Central memory CD8-positive, alpha-beta T cell (primary cell): ENCODE measurements around the gene NUTM2G.
"Not testable (repeated sequence)": the region's sequence is repeated elsewhere in the genome, so short reads cannot be mapped to it uniquely, and the experiment has no call there.

ENCODE experiments used
- ATAC-seq: fragments of 150-1000 bp; cut with Tn5 transposase; replicated peaks from 2 replicates; pipeline ENCODE4 v1.10.0; 2022; ENCODE audit warnings: mild to moderate bottlenecking, moderate FRiP score, moderate number of reproducible peaks; ENCODE audit not compliant: poor library complexity, severe bottlenecking; ENCODE audit errors: extremely low read depth
- DNase-seq, 2 donors: peaks; one replicate each; pipeline ENCODE4 v3.0.0; 2021; ENCODE audit warnings: low spot score in 2 of 2
- H3K27ac Mint-ChIP-seq: one replicate; pipeline ENCODE4 v1.8.0; 2022; ENCODE audit warnings: low read depth, mild to moderate bottlenecking, moderate library complexity, mixed read lengths
- H3K27me3 Mint-ChIP-seq: one replicate; pipeline ENCODE4 v1.8.0; 2022; ENCODE audit warnings: mixed read lengths
- H3K36me3 Mint-ChIP-seq: one replicate; pipeline ENCODE4 v1.8.0; 2022; ENCODE audit warnings: mild to moderate bottlenecking, moderate library complexity, mixed read lengths; ENCODE audit not compliant: insufficient read depth
- H3K4me1 Mint-ChIP-seq: one replicate; pipeline ENCODE4 v1.8.0; 2022; ENCODE audit warnings: mixed read lengths
- H3K4me3 Mint-ChIP-seq: one replicate; pipeline ENCODE4 v1.8.0; 2022; ENCODE audit warnings: mild to moderate bottlenecking, moderate library complexity, mixed read lengths
- H3K9me3 Mint-ChIP-seq: one replicate; pipeline ENCODE4 v1.8.0; 2022; ENCODE audit warnings: mixed read lengths

The NUTM2G gene, protein sequence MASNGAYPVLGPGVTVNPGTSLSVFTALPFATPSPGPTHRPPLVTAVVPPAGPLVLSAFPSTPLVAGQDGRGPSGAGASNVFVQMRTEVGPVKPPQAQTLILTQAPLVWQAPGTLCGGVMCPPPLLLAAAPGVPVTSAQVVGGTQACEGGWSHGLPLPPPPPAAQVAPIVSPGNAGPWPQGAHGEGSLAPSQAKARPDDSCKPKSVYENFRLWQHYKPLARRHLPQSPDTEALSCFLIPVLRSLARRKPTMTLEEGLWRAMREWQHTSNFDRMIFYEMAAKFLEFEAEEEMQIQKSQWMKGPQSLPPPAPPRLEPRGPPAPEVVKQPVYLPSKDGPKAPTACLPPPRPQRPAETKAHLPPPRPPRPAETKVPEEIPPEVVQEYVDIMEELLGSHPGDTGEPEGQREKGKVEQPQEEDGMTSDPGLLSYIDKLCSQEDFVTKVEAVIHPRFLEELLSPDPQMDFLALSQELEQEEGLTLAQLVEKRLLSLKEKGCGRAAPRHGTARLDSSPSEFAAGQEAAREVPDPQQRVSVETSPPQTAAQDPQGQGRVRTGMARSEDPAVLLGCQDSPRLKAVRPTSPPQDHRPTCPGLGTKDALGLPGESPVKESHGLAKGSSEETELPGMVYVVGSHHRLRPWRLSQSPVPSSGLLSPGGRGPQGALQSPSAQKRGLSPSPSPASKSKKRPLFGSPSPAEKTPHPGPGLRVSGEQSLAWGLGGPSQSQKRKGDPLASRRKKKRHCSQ

DNA sequence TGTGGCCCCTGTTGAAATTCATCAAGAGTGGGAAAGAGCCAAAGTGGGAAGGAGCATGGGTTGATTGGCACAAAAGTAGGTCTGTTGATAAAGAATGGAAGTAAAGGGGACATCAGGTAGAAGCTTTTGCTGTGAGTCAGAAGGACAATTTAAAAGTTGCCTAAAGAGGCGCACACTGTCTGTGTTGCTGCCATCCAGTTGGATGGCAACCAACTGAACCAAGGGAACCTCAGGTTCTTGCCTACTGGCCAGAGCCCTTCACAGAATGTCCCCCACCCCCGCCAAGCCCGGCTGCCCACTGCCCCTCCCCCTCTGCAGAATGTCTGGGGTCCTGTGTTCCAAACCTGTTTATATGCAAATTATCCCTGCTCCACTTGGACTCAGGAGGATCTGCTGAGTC lies at the start of gene NUTM2G:
Gene NUTM2G, plus strand, starts transcription at position 301 of the 400 bp plus-strand sequence. CDS start 182 bp downstream, outside the sequence.
- H3K36me3 Mint-ChIP-seq, H3K4me1 Mint-ChIP-seq, ATAC-seq, DNase-seq, H3K4me3 Mint-ChIP-seq, H3K27me3 Mint-ChIP-seq, H3K27ac Mint-ChIP-seq, H3K9me3 Mint-ChIP-seq: not testable (repeated sequence)

DNA sequence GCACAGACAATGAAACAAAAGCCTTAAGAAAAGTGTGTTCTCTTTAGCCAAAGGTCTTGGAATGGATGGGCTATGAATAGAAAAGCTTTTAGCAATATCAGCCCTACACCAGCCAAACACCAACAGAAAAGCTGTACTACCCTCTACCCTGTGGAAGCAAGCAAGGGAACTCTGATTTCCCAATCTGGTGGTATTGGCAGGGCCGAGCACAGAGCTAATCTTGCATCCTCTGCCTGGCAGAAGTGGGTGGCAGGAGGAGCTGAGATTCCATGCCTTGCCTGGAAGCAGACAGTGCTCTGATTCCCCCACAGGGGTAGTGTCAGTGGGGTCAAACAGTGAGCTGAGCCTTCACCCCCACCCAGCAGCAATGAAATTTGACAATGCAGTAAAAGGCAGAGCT lies 44.7 kb upstream of the NUTM2G start:
- H3K36me3 Mint-ChIP-seq, result peaks cover 3% of the 10 kb centered on the region
- DNase-seq, result no peak
- H3K4me3 Mint-ChIP-seq, result no peak overlapping the region
- ATAC-seq, result no peak
- no peak overlapping the region for H3K27ac Mint-ChIP-seq
- peaks cover 5% of the 10 kb centered on the region for H3K9me3 Mint-ChIP-seq
- peaks cover 6% of the 10 kb centered on the region for H3K4me1 Mint-ChIP-seq
- H3K27me3 Mint-ChIP-seq, result no peaks in the 10 kb centered on the region

DNA sequence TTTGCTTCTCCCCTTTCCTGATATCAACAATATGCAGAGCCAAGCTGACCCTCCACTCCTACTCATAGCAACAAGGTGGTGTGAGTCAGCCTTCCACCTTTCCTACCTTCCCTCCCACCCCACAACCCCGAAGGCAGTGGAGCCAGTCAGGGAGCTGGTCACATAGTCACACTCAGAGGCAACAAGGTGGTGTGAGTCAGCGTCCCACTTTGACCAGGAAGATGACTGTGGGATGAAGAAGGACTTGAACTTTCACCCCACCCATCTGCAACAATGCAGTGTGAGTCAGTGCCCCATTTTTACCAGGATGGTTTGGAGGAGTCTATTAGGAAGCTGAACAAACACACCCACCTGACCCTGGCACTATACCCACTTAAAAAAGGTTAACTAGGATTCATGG lies 44.2 kb upstream of the NUTM2G start:
- Mint-ChIP-seq H3K27me3 (no peaks in the 10 kb centered on the region), H3K9me3 (peaks cover 5% of the 10 kb centered on the region), H3K27ac (no peak overlapping the region), H3K36me3 (peaks cover 3% of the 10 kb centered on the region), H3K4me1 (peaks cover 6% of the 10 kb centered on the region), H3K4me3 (no peak overlapping the region)
- ATAC-seq (no peak), DNase-seq (no peak)

DNA sequence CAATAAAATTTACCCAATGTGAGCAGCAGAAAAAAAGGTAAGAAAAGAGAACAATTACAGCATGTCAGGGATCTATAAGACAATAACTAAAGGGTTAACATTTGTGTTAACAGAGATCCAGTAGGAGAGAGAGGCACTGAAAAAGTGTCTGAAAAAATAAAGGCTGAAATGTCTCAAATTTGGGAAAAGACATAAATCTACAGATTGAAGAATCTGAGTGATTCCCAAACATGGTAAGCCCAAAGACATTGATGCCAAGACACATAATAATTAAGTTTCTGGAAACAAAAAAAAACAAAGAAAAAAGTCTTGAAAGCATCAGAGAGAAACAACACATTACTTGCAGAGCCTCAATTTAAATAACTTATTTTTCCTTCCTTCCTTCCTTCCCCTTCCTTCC lies 43.2 kb upstream of the NUTM2G start:
- ATAC-seq (no peak), DNase-seq (no peak)
- H3K4me1 Mint-ChIP-seq, result peaks cover 6% of the 10 kb centered on the region
- peaks cover 5% of the 10 kb centered on the region for H3K9me3 Mint-ChIP-seq
- H3K27me3 Mint-ChIP-seq, result no peaks in the 10 kb centered on the region
- H3K4me3 Mint-ChIP-seq, result no peak overlapping the region
- peaks cover 3% of the 10 kb centered on the region for H3K36me3 Mint-ChIP-seq
- H3K27ac Mint-ChIP-seq, result no peak overlapping the region

DNA sequence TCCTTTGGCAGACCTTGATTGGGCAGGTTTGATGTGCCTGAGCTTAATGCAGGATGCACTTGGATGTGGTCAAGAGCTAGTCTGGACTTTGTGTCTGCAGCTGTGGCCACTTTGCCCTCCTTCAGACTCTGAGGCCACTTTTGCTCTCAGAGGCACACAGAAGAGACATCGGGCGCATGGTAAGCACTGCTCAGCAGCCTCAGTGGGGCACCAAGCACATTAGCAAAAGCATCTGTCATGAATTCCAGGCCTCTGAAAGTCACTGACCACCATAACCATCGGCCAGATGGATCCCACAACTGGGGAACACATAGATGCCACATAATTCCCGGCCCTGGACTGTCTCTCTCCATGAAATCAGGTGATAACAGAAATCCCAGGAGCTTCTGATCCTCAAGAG lies 40.1 kb upstream of the NUTM2G start:
- Mint-ChIP-seq H3K4me3 (no peak overlapping the region), H3K27me3 (no peaks in the 10 kb centered on the region), H3K36me3 (peaks cover 3% of the 10 kb centered on the region), H3K4me1 (peaks cover under 1% of the 10 kb centered on the region), H3K9me3 (peaks cover 5% of the 10 kb centered on the region), H3K27ac (no peak overlapping the region)
- ATAC-seq, result no peak
- no peak for DNase-seq

DNA sequence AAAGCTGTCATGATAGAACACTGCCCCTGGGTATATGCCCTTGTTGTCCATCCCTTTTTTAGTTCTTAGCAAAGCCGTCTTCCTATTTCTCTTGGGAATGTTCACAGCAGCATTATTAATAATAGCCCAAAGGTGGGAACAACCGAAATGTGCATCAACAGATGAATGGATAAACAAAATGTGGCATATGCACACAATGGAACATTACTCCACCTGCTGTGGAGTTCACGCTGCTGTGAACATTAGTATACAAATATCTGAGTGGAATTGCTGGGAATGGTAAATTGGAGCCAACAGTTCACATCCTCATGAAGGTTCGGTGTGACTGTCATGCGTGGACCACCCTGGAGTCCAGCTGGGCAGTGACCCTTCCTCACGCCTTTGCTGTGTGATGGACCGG lies 36.5 kb upstream of the NUTM2G start:
- peak overlapping the region; percentile 55 for H3K27ac Mint-ChIP-seq
- DNase-seq, result no peak
- no peak overlapping the region for H3K4me3 Mint-ChIP-seq
- no peak for ATAC-seq
- H3K27me3 Mint-ChIP-seq, result no peaks in the 10 kb centered on the region
- peaks cover 2% of the 10 kb centered on the region for H3K9me3 Mint-ChIP-seq
- peaks cover 3% of the 10 kb centered on the region for H3K36me3 Mint-ChIP-seq
- no peaks in the 10 kb centered on the region for H3K4me1 Mint-ChIP-seq

DNA sequence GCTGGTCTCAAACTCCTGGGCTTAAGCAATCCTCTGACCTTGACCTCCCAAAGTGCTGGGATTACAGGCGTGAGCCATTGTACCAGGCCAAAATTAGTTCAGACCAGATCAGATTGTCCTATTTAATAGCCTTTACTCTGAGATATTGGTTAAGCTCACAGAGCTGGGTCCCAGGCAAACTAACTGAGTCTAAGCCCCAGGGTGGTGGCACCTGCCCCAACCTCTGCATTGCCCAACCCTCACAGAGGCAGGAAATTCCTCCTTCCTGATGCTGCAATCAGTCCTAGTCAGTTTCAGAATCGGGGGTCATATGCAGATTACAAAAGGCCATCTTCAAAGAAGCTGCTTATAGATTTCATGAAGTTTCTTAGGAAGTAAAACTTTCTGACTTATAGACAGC lies 28.6 kb upstream of the NUTM2G start:
- not testable (repeated sequence) for H3K36me3 Mint-ChIP-seq, H3K9me3 Mint-ChIP-seq, H3K27me3 Mint-ChIP-seq, H3K4me1 Mint-ChIP-seq, ATAC-seq, DNase-seq, H3K4me3 Mint-ChIP-seq, H3K27ac Mint-ChIP-seq

DNA sequence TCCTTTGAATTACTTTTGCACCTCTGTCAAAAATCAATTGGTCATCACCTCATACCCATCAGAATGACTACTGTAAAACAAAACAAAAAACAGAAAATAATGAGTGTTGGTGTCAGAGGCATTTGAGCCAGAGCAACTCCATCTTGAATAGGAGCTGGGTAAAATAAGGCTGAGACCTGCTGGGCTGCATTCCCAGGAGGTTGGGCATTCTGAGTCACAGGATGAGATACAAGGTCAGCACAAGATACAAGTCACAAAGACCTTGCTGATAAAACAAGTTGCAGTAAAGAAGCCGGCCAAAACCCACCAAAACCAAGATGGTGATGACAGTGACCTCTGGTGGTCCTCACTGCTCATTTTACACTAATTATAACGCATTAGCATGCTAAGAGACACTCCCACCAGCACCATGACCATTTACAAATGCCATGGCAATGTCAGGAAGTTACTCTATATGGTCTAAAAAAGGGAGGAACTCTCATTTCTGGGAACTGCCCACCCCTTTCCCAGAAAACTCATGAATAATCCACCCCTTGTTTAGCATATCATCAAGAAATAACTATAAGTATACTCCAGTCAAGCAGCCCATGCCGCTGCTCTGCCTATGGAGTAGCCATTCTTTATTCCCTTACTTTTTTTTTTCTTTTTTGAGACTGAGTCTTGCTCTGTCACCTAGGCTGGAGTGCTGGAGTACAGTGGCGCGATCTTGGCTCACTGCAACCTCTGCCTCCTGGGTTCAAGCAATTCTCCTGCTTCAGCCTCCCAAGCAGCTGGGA lies 23.5 kb upstream of the NUTM2G start:
- H3K9me3 Mint-ChIP-seq, H3K4me3 Mint-ChIP-seq, H3K4me1 Mint-ChIP-seq, H3K36me3 Mint-ChIP-seq, DNase-seq, H3K27ac Mint-ChIP-seq, ATAC-seq, H3K27me3 Mint-ChIP-seq: not testable (repeated sequence)

DNA sequence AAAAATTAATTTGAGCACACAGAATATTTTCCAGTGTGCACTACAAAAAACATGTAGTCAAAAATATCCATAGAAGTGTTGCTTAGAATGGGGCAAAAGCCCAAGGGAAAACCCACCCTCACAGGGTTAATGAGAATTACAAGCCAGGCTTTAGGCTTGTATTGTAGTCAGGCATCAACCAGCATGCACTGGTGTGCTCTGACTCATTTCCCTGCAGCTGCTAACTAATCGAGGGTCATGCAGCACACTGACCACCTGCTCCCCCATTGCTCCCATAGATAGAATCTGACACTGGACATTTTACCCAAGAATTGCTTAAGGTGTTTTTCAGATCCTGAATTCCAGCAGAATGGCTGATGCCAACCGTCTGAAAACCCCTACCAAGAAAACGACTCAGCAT lies 20.2 kb upstream of the NUTM2G start:
- H3K4me1 Mint-ChIP-seq, DNase-seq, H3K36me3 Mint-ChIP-seq, H3K4me3 Mint-ChIP-seq, ATAC-seq, H3K9me3 Mint-ChIP-seq, H3K27me3 Mint-ChIP-seq, H3K27ac Mint-ChIP-seq: not testable (repeated sequence)

DNA sequence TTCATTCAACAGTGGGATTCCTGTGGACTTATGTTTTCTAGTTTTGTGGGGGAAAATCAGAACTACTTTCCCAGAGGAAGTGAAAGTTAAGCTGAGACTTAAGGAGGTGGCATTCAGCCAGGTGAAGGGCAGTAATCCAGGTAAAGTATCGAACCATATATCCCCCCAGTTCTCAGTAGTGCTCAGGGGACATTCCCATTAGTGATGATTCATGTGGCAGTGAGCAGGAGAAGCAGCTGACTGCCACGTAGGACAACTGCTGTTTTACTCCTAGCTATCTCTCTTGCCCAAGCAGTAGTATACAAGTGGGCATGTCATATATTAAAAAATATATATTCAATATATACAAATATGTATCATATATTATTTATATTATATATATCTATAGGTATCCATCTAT lies 13.1 kb upstream of the NUTM2G start:
- not testable (repeated sequence) for H3K36me3 Mint-ChIP-seq, H3K4me3 Mint-ChIP-seq, H3K27me3 Mint-ChIP-seq, DNase-seq, H3K4me1 Mint-ChIP-seq, H3K27ac Mint-ChIP-seq, ATAC-seq, H3K9me3 Mint-ChIP-seq

DNA sequence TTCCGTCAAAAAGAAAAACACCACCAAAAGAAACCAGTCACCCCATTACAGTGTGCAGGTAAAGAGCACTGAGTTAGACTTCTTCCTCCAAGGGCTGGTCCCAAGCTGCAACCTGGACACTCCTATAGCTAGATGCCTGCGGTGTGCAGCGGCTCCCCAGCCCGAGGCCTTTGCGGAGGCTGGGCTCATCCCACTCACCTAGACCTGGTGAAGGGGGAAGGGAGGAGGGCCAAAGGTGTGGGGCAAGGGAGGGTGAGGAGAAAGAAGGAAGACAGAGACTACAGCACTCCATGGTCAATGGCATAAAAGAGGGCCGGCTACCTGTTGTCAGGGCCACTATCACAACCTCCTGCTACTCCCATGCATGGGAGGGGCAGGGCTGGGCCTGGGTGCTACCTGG lies 12.1 kb upstream of the NUTM2G start:
- H3K27ac Mint-ChIP-seq, H3K4me1 Mint-ChIP-seq, H3K9me3 Mint-ChIP-seq: not testable (repeated sequence)

DNA sequence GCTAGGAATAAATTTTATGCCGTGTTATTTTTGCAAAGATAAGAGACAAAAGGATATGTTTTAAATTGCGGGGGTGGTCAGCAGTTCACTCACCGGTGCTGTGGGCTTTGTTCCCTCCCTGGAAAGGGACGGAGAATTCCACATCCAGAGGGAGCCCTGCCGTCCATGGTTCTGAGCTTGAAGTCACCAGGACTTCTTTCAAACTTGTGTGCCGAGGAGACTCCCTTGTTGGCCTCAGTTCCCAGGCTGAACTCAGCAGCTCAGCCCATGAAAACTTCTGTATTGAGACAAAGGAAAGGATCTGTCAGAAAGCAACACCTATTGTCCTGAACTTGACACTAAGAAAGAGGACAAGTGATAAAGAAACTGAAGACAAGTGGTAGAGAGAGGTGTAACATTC lies 10.1 kb upstream of the NUTM2G start:
- not testable (repeated sequence) for H3K9me3 Mint-ChIP-seq, H3K27me3 Mint-ChIP-seq, H3K4me3 Mint-ChIP-seq, H3K4me1 Mint-ChIP-seq, DNase-seq, H3K27ac Mint-ChIP-seq, ATAC-seq
- peaks cover 11% of the 10 kb centered on the region for H3K36me3 Mint-ChIP-seq

More for the DNA sequence above, 12.1 kb upstream of the NUTM2G start:
- not testable (repeated sequence) for H3K4me3 Mint-ChIP-seq, H3K36me3 Mint-ChIP-seq, ATAC-seq, H3K27me3 Mint-ChIP-seq, DNase-seq
